Activated CD4-positive, alpha-beta T cell treated with anti-CD3 and anti-CD28 coated beads, Interleukin-2, amount 50 U/mL, for 4 hours (primary cell): Measurements from ENCODE around the gene GRIK4.

ENCODE experiments used
- DNase-seq, 2 experiments: peaks; one replicate each; pipeline ENCODE4 v3.0.0-alpha.2; 2020

Gene GRIK4

DNA sequence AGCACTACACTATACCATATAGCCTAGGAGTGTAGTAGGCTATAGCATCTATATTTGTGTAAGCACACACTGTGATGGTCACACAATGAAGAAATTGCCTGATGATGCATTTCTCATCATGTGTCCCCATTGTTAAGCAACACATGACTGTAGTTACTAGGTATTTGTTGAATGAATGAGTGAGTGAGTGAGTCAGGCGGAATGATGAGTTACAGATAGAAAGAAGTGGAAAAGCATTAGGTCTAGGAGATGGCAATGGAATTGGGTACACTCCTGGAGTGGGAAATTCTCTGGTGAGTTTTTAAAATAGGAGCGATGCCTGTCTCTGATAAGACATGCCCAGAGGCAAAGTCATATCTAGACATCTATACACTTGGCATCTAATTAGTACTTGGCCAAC is 351.8 kb downstream of the GRIK4 start:
- no peak for DNase-seq

DNA sequence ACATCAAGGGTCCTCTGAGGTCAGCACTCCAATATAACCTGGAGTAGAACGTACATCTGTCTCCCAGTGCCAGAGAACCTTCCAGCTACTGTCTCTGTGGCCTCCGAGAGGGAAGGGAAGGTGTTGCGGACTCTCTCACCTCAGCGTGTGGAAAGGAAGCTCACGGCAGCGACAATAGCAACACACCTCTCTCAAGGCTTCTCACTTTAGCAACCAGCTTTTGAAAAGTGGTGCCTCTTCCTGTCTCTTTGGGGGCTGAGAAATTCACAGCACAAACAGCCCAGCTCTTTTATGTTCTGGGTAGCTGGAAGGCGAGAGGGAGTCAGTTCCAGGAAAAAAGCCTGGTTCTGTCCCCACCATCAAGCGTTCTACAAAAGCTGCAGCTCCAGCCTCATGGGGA is 355.5 kb downstream of the GRIK4 start:
- no peak for DNase-seq

DNA sequence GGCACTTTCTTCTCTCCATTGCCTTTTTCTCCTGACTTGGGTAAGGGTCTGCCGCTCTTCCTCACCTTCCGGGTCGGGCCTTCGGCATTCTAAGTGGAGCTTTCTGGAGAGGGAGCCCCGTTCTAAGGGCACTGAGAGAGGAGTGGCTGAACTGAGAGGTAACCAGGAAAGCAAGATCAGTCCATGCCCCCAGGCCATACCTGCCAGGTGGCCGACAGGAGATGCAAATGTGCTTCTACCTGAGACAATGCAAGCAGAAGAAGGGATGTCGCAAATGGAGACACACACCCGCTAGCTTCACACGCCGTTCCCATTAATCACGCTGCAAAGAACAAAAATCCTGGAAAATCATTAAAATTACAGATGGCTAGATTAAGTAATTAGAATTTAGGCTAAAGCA is 356.0 kb downstream of the GRIK4 start:
- no peak for DNase-seq

DNA sequence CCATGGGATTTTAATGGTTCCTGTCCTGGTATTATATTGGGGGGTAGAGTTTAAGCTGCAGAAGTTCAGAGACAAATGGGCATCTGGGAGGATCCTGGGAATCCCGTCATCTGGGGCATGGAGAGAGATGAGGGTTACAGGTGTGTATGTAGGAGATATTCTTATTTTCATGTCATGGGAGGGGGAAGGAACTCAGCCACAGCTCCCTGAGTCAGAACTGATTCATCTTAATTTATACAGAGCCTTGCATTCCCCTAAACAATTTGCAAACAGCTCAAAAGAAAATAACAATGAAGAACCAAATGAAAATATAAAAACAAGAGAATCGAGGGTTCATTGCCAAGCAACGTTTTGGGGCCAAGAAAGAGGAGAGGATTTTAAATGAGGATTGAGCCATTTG is 356.4 kb downstream of the GRIK4 start:
- DNase-seq = no peak

DNA sequence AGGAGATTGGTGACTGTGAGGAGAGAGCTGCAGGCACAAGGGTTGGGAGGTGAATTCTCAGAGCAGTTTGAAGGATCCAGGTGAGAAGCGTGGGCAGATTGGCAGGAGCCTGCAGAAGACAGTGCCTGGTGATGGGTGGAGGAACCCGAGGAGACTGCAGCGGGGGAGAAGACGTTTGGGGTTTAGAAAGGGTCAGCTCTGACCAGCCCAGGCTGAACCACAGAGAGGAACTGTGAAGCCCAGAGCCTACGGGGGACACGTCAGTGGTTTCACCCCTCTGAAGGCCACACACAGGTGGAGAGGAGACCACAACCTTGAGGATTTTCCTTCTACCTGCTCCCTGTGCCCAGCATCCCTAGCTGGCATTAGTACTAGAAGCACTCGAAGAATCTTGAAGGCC is 357.5 kb downstream of the GRIK4 start:
- no peak for DNase-seq

DNA sequence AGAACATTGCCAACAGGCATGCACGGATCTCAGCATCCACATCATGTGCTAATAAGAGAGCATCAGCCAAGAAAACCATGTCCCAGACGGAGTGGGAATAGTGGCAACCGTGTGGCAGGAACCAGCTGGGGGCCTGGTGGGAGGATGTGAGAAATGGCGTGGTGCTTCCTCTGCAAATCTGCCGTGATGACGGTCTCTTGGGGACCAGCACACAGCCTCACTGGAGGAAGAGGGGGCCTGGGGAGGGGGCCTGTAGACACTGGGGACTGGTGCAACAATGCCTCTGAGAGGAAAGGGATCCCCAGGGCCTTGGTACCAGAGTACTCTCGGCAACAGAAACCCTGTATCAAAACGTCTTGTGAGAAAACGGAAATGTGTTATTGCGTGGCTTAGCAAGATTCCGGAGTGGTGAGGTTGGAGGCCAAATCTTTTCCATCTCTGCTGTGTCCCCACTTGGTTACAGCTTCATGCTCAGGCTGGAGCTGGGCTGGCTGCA is 358.0 kb downstream of the GRIK4 start:
- no peak for DNase-seq

DNA sequence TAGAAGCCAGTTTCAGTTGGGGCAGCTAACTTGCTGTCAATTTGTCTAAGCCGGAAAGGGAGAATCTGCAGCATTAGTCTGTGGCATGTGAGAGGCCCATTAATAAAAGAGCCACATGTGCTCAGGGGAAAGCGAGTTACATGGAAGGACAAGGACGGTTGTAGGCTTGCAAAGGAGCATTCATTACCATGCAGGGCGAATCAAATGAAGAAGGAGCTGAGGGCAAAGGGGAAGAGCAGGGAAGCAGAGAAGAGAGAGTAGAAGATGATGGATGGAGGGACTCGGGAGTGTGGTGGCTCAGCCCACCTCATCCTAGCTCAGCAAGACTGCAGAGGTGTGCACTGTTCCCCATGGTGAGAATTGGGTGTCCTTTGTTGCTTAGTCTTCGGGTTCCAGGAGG is 359.6 kb downstream of the GRIK4 start:
- no peak for DNase-seq

DNA sequence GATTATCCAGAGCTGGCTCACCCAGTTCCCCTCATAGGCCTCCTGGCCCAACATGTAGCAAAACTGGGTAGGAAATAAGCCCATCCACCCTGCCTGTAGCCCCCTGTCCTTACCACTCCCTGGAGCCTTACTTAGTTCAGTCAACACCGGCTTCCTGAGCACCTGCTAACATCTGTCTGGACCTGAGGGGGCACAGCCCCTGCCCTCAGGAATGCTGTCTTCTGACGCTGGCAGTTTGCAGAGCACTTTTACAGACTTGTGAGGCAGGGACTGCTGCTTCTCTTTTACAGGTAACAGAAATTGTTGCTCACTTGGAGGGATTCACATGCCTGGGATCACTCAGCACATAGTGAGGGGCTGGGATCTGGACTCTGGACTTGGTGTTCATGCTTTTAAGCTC is 360.4 kb downstream of the GRIK4 start:
- DNase-seq = no peak

DNA sequence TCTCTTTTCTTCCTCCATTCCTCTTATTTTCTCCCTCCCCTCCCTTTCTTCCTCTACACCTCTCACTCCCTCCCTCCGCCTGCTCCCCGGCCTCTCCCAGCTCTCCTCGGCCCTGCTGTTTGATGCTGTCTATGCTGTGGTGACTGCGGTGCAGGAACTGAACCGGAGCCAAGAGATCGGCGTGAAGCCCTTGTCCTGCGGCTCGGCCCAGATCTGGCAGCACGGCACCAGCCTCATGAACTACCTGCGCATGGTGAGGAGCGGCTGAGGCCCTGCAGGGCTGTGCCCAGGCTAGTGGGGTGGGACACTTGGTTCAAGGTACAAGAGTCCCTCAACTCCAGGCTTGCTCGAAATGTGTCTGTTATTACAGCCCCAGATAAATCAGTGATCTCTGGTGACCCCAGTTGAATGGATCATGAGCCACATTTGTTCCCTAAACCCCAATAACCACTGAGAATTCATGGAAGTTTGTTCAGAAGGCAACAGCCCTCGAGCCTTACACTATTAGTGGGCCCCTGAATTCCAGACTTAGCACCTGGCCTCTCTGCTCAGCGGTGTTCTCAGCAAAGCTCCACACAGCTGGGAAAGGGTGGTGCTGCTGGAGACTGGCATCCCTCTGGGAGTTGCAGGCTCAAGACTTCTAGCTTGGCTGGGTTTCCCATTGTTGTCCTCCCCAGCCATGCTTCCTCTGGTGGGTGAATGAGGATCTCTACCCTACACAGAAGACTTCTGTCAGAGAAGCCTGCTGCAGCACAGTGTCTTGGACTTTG is 362.6 kb downstream of the GRIK4 start:
- no peak for DNase-seq

DNA sequence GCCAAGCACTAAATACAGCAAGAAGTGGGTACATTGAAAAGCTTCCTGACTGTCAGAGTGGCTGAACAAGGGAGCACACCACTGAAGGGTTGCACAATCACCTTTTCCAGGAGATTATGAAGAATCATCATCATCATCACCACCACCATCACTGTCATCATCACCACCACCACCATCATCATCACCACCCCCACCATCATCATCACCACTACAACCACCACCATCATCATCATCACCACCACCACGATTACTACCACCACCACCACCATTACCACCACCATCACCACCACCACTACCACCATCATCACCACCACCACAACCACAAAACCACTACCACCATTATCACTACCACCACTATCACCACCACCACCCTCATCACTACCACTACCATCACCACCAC is 364.4 kb downstream of the GRIK4 start:
- no peak for DNase-seq

DNA sequence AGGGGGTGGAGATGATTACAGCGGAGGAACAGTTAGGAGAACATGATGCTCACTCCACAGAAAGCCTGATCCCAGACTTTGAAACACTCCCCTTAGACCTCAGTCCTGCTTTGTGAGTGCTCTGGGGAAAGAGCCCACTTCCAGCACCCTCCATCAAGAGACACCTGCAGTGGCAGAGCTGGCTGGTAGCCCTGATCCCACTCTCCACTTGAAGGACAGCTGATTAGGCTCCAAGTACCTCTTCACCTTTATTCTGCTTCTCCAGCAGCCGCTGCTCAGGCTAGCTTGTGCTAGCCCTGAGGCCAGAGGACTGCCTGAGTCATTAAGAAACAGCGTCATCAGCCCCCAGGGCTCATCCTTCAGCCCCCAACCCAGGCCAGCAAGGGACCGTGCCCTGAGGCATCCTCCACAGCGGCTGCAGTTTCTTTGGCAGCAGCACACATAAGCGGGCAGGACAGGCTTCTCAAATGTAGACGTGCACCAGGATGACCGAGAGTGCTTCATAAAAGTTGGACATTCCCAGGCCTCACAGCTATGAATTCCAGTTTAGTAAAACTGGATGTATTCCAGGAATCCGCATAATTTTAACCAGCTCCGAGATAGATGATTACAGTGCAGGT is 366.3 kb downstream of the GRIK4 start:
- no peak for DNase-seq

DNA sequence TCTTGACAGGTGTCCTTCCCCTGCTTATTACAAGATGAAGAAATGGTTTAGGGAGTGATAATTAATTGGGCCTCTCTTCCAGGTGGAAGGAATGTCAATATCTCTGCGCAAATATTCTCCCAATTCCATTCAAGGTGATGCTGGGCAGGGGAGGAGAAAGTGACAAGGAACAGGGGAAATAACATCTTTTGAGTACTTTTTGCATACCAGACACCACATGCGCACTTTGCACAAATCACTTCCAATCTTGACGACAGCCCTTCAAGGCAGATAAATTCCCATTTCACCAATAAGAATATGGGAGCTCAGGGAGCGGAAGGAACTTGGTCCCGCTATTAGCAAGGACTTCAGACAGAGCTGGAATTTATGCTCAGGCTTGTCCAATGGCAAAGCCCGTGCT is 367.2 kb downstream of the GRIK4 start:
- no peak for DNase-seq

DNA sequence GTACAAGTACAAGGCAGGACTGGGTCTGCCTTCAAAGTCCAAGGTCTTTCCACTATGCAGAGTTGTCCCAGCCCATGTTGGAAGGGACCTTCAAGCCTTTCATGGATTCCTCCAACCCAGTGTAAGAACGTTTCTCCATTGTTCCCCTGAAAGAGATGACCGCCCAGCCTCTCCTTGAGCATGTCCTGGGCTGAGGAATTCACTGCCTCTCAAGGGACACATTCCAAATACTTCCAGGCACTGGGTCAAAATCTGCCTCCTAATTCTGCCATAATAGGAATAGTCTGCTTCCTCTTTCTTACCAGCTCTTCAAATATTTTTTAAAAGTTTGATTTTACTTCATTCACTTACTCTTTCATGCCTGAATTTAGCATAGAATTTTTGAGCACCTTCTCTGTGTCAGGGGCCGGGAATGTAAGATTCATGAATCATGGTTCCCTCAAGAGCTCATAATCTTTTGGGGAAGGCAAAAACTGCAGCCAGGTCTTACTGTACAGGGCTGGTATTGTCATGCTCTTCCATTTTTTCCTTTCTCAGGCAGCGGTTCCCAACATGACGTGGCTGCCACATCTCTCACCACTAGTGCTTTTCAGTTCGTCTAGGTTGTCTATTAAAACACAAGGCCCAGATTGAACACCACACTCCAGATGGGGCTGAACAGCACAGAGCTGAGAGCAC is 369.1 kb downstream of the GRIK4 start:
- no peak for DNase-seq

DNA sequence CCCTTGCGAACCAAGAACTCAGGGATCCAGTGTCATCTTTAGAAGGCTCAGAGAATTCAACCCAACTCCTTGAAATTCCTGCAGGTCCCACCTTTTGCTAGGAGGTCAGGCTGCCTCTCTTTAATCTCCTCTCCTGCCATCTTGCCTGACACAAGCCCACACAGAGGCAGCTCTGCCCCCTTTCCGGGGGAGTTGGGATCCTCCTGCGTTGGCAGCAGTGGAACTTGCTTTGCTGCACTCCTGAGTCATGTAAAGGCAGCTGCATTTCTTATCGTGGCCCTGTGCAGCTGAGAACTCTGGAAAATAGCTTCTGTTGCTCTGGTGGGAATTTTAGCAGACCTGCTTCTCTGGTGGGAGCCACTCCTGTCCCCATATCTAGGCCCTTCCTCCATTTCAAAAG is 370.0 kb downstream of the GRIK4 start:
- DNase-seq = no peak

DNA sequence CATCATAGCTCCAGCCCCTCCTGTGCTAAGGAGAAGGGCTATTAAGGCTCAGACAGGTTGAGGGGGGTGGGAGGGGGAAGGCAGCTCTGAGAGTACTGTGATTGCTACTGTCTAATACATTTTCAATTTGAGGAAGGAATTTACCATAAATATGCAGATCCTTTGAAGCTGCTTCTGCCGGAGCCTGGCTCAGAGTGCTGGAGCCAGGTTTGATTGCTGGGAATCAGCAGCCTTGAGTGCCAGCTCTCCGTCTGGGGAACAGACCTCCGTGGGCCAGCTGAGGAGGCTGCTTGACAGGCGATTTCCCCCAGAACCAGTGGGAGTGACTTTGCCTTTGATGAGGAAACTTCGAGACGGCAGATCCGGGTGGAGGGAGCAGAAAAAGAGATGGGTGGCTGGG is 370.6 kb downstream of the GRIK4 start:
- DNase-seq = no peak

DNA sequence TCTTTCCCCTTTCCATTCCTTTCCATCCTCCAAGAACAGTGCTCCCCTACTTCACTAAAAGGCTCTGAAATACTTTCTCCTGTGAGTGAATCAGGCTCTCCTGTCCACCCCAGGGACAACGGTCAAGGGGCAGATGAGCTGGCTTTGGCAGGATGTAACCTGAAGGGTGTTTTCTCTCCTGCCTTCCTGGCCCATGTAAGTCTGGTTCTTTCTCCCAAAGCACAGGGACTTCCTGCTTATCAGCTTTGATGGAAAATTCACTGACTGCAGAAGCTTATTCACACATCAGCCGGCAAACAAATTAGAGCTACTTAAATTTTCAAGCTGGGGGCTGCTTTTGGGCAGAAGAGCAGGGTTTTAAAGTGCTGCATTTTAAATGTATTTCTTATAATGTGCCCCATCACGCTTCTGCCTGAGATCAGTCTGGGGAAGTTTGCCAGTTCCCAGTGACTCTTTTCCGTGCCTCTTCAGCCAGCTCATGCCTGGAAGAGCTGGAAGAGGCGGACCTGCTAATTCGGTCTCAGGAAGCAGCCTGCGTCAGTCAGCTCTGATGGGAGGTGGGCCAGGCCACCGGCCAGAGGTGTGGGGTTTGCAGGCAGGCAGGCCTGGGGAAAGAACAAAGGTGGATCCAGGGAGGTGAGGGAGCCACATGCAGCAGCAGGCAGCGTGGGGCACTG is 372.0 kb downstream of the GRIK4 start:
- no peak for DNase-seq

DNA sequence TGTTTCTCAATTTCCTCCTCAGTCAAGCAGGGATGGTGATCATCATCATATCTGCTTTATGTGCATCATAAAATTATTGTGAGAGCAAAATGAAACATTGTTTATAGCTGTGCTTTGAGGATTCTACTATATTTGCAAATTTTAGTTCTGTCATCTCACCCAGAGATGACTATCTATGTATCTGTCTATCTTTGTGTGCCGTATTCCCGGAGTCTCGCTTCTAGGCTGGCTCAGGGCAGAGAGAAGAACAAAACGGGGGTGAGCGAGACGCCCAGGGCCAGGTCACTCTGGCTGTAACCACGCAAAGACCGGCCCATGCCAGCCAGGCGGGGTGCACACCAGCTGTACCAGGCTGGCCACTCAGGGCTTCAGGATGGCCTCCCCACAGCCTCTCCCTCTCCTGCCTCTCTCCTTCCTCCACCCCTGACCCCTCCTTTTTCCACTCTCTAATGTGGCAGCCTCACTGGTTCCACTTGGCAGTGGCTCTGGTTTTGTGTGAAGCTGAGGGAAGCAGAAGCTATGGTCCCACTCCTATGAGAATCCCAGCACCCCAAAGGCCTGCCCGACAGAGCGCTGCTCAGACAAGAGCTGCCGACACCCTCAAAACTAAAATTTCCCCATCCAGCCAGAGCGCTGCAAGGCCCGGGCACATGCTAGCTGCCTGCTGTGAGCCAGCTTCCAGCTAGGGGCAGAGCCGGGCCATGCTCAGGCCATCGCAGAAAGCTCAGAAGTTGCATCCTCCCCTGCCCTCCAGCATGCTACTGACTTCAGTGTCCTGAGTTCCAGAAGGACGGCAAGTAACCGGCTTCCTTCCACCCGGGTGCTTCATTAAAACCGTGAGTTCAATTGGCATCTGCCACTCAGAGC is 372.8 kb downstream of the GRIK4 start:
- DNase-seq = no peak

DNA sequence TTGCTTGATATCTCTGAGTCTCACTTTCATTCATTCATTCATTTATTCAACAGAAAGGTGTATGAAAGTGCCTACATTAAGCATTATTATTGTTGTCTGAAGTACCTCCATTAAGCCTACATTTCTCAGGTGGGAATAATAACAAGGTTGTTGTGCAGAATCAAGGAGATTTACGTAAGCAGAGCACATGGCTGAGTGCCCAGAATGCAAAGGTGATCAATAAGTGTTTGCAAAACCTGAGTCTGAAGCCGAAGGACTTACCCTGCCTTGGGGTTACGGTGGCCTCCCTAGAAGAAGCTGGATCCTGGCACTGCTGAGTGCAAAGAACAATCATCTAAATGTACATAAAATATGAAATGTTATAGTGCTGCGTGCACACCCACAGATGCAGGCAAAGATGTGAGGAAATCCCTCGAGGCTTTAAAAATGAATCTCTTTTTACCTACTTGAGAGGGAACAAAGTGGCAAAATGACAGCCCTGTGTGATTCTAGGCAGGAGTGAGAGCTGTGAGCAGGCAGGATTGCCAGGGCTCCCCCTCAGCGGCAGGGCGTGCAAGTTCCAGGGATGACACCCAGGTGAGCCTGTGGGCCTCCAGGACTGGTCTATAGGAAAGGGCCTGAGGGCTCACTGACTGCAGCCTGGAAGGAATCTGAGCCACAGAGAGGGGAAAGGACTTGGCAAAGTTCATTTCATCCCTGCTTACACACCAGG is 379.2 kb downstream of the GRIK4 start:
- DNase-seq = no peak

DNA sequence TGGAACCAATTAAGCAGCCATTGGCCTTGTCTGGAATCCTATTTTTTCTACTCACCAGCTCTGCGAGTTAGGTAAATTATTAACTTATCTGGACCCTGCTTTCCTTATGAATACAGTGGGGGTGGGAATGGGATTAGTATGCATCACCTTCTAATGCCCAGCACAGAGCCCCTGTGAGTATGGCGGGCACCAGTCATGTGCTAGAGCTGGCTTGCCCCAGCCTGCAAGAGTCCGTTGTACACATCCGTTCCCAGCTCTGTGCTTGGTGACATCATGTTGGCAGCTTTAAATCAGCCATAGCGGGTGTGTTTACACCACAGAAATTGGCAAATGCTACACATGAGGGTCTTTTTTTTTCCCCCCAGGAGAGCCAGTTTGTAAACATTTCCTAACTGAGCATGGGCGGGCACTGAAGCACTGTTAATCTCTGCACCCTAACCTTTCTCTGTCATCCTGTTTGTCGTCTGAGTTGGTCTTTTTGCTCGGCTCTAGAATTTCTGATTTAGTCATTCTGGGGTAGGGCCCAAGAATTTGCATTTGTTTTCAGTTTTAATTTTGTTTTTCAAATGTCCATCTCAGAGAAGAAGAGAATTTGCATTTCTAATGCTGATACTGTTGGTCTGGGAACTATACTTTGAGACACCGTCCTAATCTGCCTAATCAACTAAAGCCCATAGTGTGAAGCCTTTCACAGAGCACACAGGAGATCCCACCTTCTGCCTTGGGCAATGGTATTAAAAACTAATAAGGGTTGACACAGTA is 382.1 kb downstream of the GRIK4 start:
- no peak for DNase-seq

DNA sequence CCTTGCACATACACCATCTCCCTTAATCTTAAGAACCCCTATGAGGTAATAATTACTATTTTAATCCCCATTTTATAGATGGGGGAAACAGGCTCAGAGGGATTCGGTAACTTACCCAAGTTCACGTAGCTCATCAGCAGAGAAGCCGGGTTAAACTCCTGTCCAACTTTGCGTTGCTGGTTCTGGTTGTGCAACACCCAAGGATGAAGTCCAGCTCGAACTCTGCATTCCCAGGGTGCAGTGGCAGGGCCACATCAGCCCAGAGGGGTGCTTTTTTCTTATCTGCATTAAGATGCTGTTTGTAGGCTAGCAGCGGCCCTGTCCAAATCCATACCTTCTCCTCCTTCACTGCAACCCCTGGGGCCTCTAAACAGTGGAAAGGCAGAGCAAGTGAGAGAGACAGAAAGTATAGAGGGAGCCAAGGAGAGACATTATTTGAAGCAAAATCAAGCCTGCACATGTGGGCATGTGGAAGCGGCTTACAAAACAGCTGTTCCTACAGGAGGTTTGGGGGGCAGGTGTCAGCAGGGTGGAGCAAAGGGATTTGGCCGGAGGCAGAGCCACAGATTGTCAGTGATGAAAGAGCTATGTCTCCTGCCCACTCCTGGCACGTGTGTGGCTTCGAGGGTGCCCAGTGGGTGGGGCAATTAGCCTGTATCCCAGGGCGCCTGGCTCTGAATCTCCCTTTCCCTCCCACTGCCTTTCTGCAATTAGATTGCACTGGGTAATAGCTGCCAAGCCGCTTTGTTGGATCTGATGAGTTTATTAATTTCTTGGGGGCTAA is 382.8 kb downstream of the GRIK4 start:
- no peak for DNase-seq
